Measurements from ENCODE around the gene CCDC192. TPM values are rescaled to one million over a fixed set of nuclear protein-coding genes. Genes with fewer than 3 reads are reported as not detected.

The CCDC192 gene
- polyA plus RNA-seq, 2 of the 4 experiments (the other 2 are of a cell fraction), result not detected

- FAIRE-seq (peak; percentile 56), DNase-seq (ENCODE audit: low read depth in 1 of 2, low spot score in 1 of 2) (no peak), ATAC-seq (no peak)
- TF ChIP-seq RFX5 (IDR thresholded peaks at IDR 0.05), result no peak
- TF ChIP-seq RCOR1 (IDR thresholded peaks at IDR 0.05; ENCODE audit: low read depth, low read length), result no peak
- TF ChIP-seq TP53 (CRISPR knock-in tag; IDR thresholded peaks at IDR 0.05), result no peak
- no peak for TF ChIP-seq KDM1A (IDR thresholded peaks at IDR 0.05; ENCODE audit: low read depth)
- no peak for TF ChIP-seq CTCF (IDR thresholded peaks at IDR 0.05)
- TF ChIP-seq ZNF302 (CRISPR knock-in tag; IDR thresholded peaks at IDR 0.05), result no peak
- TF ChIP-seq SREBF2 (IDR thresholded peaks at IDR 0.05), result no peak
- no peak for TF ChIP-seq MYC (IDR thresholded peaks at IDR 0.05; ENCODE audit: borderline replicate concordance, low read length)
- no peak for TF ChIP-seq BHLHE40 (IDR thresholded peaks at IDR 0.05; ENCODE audit: low read depth, low read length)
- TF ChIP-seq HEYL (CRISPR knock-in tag; IDR thresholded peaks at IDR 0.05), result no peak
- no peak for TF ChIP-seq CEBPB (IDR thresholded peaks at IDR 0.05)
- no peak for TF ChIP-seq HES2 (IDR thresholded peaks at IDR 0.05)
- no peak for TF ChIP-seq RARB (CRISPR knock-in tag; IDR thresholded peaks at IDR 0.05)
- no peak for TF ChIP-seq MAFK (IDR thresholded peaks at IDR 0.05; ENCODE audit: partially characterized antibody)
- no peak for TF ChIP-seq NR3C1 (IDR thresholded peaks at IDR 0.05)
- TF ChIP-seq FOSB (CRISPR knock-in tag; IDR thresholded peaks at IDR 0.05), result no peak
- no peak for TF ChIP-seq PHF8 (IDR thresholded peaks at IDR 0.05; ENCODE audit: borderline replicate concordance, low read depth)
- no peak for TF ChIP-seq POLR2A (IDR thresholded peaks at IDR 0.05; ENCODE audit: low read length)
- POLR2A ChIA-PET, result no interaction called here
- no peaks in the 10 kb centered on the region for H3K9me3 ChIP-seq
- CTCF ChIA-PET, result interaction anchor here (1.1 kb wide), 1 partner anchor 9 kb away, joined by 3 read pairs; no protein-coding TSS in a partner anchor
- peaks cover 21% of the 10 kb centered on the region for H3K4me1 ChIP-seq
- no peak overlapping the region for H3K27ac ChIP-seq
- no peak overlapping the region for H3K4me3 ChIP-seq
- WGBS (ENCODE audit: missing lambda C conversion rate), result 92% methylated on average over 2 of the region's 2 CpGs
- no peak overlapping the region for H3K4me2 ChIP-seq
Measured at GRCh38 chr5:127824126-127824525, 120.9 kb downstream of the CCDC192 start.

- ChIA-PET CTCF (interaction anchor here (1.2 to 2.1 kb wide), 2 partner anchors 8 to 28 kb away, joined by 3 to 6 read pairs; no protein-coding TSS in a partner anchor), POLR2A (no interaction called here)
- ATAC-seq, result no peak
- Histone ChIP-seq H3K4me3 (no peak overlapping the region), H3K4me1 (peaks cover 11% of the 10 kb centered on the region), H3K27ac (no peak overlapping the region), H3K9me3 (no peaks in the 10 kb centered on the region), H3K4me2 (no peak overlapping the region)
- WGBS (ENCODE audit: missing lambda C conversion rate), result 71% methylated on average over 3 of the region's 3 CpGs
- FAIRE-seq, result no peak
- DNase-seq (ENCODE audit: low read depth in 1 of 2, low spot score in 1 of 2), result no peak
- TF ChIP-seq FOSB (CRISPR knock-in tag; IDR thresholded peaks at IDR 0.05) (no peak), TFCP2L1 (CRISPR knock-in tag; IDR thresholded peaks at IDR 0.05) (no peak), MAX (IDR thresholded peaks at IDR 0.05) (no peak), RAD21 (conservative IDR thresholded peaks at IDR 0.05 in 1 of 2, IDR thresholded peaks at IDR 0.05 in 1 of 2) (no peak), ZSCAN20 (CRISPR knock-in tag; IDR thresholded peaks at IDR 0.05) (no peak), CHD4 (IDR thresholded peaks at IDR 0.05; ENCODE audit: borderline replicate concordance) (no peak), BCL3 (IDR thresholded peaks at IDR 0.05) (no peak), JUNB (IDR thresholded peaks at IDR 0.05) (no peak), HDAC2 (IDR thresholded peaks at IDR 0.05) (no peak)
Measured at GRCh38 chr5:127826011-127826410, 122.8 kb downstream of the CCDC192 start.
